Activated CD4-positive, alpha-beta T cell treated with anti-CD3 and anti-CD28 coated beads for 36 hours (primary cell): Measurements from ENCODE around the gene KRTAP5-3. TPM values are rescaled to one million over a fixed set of nuclear protein-coding genes. Genes with fewer than 3 reads are reported as not detected.
A peak's percentile ranks its signal among the peaks of the same experiment; 100 is the strongest.
"Not testable (repeated sequence)": the region's sequence is repeated elsewhere in the genome, so short reads cannot be mapped to it uniquely, and the experiment has no call there.

Experiments used
- ATAC-seq: fragments of 200-7000 bp; cut with Tn5 transposase; one replicate; pipeline ENCODE4 v1.10.0; 2021; ENCODE audit warnings: mild to moderate bottlenecking, moderate library complexity
- CTCF ChIA-PET: fragments of 350-600 bp; sonication (Branson Sonifier 250); formaldehyde crosslinking; loops from one replicate; lab custom pipeline; 2021; ENCODE audit warnings: antibody characterized with exemption; lab: Charles Lee
- POLR2A ChIA-PET: fragments of 350-600 bp; sonication (Branson Sonifier 250); formaldehyde crosslinking; loops from one replicate; lab custom pipeline; 2021; ENCODE audit warnings: antibody characterized with exemption, inconsistent platforms; lab: Charles Lee
- DNase-seq: peaks from one replicate; pipeline ENCODE4 v3.0.0-alpha.2; 2020
- H3K27ac Mint-ChIP-seq: one replicate; pipeline ENCODE4 v1.8.0; 2021; ENCODE audit warnings: mixed read lengths
- H3K27me3 Mint-ChIP-seq: one replicate; pipeline ENCODE4 v1.8.0; 2021; ENCODE audit warnings: mixed read lengths
- H3K36me3 Mint-ChIP-seq: one replicate; pipeline ENCODE4 v1.8.0; 2021; ENCODE audit warnings: low read depth, mixed read lengths
- H3K4me1 Mint-ChIP-seq: one replicate; pipeline ENCODE4 v1.8.0; 2021; ENCODE audit warnings: mixed read lengths
- H3K4me3 Mint-ChIP-seq: one replicate; pipeline ENCODE4 v1.8.0; 2021; ENCODE audit warnings: mild to moderate bottlenecking, moderate library complexity, mixed read lengths
- H3K9me3 Mint-ChIP-seq: one replicate; pipeline ENCODE4 v1.8.0; 2021; ENCODE audit warnings: low read depth, mixed read lengths
- intact Hi-C, 2 experiments: fragments of 100-400 bp; cut with DNase I in 1 of 2; cut with micrococcal nuclease in 1 of 2; formaldehyde crosslinking; loops; one replicate each; pipeline versions ENCODE4 v1.14.2 to v1.15.1; 2022 to 2024; cut with DNase I, micrococcal nuclease
- total RNA-seq, 2 experiments: library from RNA; stranded (reverse); gene quantifications; one replicate each; pipeline ENCODE4 v1.2.3, GENCODE V29; 2021

KRTAP5-3 gene
- total RNA-seq, 2 experiments from 2014 or later, result not detected

DNA sequence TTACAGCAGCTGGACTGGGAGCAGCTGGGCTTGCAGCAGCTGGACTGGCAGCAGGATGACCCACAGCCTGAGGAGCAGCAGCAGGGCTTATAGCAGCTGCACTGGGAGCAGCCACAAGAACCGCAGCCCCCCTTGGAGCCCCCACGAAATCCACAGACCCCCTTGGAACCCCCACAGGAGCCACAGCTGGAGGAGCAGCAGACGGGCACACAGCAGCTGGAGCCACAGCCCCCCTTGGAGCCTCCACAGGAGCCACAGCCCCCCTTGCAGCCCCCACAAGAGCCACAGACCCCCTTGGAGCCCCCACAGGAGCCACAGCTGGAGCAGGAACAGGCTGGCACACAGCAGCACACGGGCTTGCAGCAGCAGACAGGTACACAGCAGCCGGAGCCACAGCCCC, 362 bp downstream of the KRTAP5-3 start:
- H3K36me3 Mint-ChIP-seq, H3K9me3 Mint-ChIP-seq, ATAC-seq, H3K4me1 Mint-ChIP-seq, H3K27ac Mint-ChIP-seq, intact Hi-C loops, DNase-seq, H3K4me3 Mint-ChIP-seq: not testable (repeated sequence)
- CTCF ChIA-PET, result interaction anchor here (0.5 to 1.5 kb wide), 2 partner anchors 10 to 20 kb away, joined by 3 to 5 read pairs; no protein-coding TSS in a partner anchor
- POLR2A ChIA-PET, result interaction anchor here (0.6 kb wide), 1 partner anchor 10 kb away, joined by 3 read pairs; no protein-coding TSS in a partner anchor
- peaks cover 23% of the 10 kb centered on the region for H3K27me3 Mint-ChIP-seq

DNA sequence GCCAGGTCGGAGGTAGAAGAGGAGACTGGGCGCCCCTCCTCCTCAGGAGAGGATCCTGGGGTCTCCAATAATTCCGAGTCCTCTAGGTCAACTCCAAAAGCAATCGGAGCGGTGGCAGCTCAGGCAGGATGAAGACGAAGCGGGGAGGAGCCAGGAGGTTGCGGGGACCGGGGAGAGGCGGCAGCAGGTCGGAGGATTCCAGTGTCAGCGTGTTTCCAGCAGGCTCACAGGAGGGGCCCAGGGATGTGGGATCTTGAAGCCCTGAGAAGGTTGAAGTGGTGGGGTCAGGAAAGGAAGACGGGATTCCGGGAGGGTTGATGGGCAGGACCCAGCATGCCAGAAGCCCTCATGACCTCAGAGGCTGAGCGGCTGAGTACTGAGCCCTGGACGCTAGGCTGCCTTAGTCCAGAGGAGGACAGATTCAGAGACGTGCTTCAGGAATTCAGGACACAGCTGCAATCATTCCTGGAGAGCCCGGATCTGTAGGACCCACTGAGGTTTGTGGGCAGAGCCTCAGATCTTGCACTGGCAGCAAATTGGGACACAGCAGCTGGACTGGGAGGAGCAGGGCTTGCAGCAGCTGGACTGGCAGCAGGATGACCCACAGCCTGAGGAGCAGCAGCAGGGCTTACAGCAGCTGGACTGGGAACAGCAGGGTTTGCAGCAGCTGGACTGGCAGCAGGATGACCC, 962 bp downstream of the KRTAP5-3 start:
- ATAC-seq, intact Hi-C loops, DNase-seq, H3K9me3 Mint-ChIP-seq, H3K27ac Mint-ChIP-seq, H3K36me3 Mint-ChIP-seq, H3K4me1 Mint-ChIP-seq, POLR2A ChIA-PET, CTCF ChIA-PET, H3K4me3 Mint-ChIP-seq: not testable (repeated sequence)
- H3K27me3 Mint-ChIP-seq, result peaks cover 23% of the 10 kb centered on the region

- CTCF ChIA-PET, H3K4me1 Mint-ChIP-seq, H3K27ac Mint-ChIP-seq, H3K36me3 Mint-ChIP-seq, intact Hi-C loops, H3K9me3 Mint-ChIP-seq, H3K4me3 Mint-ChIP-seq: not testable (repeated sequence)
- ATAC-seq, result peak; percentile 84
- POLR2A ChIA-PET, result interaction anchor here (0.6 kb wide), 1 partner anchor 145 kb away, joined by 4 read pairs; no protein-coding TSS in a partner anchor
- peak; percentile 46 for DNase-seq
- peaks cover 28% of the 10 kb centered on the region for H3K27me3 Mint-ChIP-seq
Measured at GRCh38 chr11:1605923-1606322, 2.3 kb downstream of the KRTAP5-3 start.

DNA sequence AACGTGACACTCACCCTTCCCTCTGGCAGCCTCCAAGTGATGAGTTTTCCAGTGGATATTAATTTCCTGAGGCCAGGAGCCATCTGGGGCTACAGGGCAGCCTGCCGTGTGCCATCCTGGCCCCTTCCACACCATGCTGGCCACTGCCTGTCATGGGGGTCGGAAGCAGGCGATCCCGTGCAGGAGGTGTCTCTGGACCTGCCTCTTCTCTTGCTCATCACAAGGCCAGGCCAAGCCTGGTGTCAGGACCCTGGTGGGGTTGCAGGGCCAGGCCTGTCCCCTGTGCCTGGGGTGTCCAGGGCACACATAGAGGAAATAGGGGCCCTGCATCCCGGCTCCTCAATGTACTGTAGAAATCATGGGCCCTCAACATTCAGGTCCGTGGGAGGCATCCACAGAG, 3.6 kb downstream of the KRTAP5-3 start:
- peaks cover 29% of the 10 kb centered on the region for H3K27me3 Mint-ChIP-seq
- peaks cover 7% of the 10 kb centered on the region for H3K4me1 Mint-ChIP-seq
- intact Hi-C loops, result no loop called here
- no peak for ATAC-seq
- no peak overlapping the region for H3K27ac Mint-ChIP-seq
- DNase-seq, result no peak
- H3K36me3 Mint-ChIP-seq, result no peaks in the 10 kb centered on the region
- ChIA-PET POLR2A (no interaction called here), CTCF (no interaction called here)
- H3K4me3 Mint-ChIP-seq, result no peak overlapping the region
- no peaks in the 10 kb centered on the region for H3K9me3 Mint-ChIP-seq

- H3K36me3 Mint-ChIP-seq, result no peaks in the 10 kb centered on the region
- no peak for DNase-seq
- H3K4me3 Mint-ChIP-seq, result no peak overlapping the region
- H3K27me3 Mint-ChIP-seq, result peaks cover 32% of the 10 kb centered on the region
- intact Hi-C loops, result no loop called here
- H3K4me1 Mint-ChIP-seq, result peaks cover 7% of the 10 kb centered on the region
- no peak overlapping the region for H3K27ac Mint-ChIP-seq
- ChIA-PET CTCF (no interaction called here), POLR2A (no interaction called here)
- no peaks in the 10 kb centered on the region for H3K9me3 Mint-ChIP-seq
- ATAC-seq, result no peak
Measured at GRCh38 chr11:1604181-1604580, 4.1 kb downstream of the KRTAP5-3 start.

DNA sequence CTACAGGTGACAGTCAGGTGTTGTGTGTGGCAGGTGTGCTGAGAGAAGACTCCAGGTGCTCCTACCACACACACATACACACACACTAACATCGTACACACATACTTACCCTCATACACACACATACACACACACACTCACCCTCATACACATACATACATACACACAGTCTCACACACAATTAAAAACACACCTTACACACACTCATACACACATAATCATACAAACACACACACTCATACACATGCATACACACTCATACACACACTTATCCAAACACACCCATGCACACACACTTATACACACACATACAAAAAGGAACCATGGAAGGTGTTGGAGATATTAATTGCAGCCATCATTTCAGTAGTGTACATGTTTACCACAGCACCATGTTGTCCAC, 4.6 kb downstream of the KRTAP5-3 start:
- no peak for DNase-seq
- Mint-ChIP-seq H3K27ac (no peak overlapping the region), H3K27me3 (peaks cover 36% of the 10 kb centered on the region), H3K9me3 (no peaks in the 10 kb centered on the region), H3K36me3 (no peaks in the 10 kb centered on the region), H3K4me1 (peaks cover 7% of the 10 kb centered on the region), H3K4me3 (no peak overlapping the region)
- CTCF ChIA-PET, result no interaction called here
- ATAC-seq, result no peak
- intact Hi-C loops, result no loop called here
- POLR2A ChIA-PET, result no interaction called here

GRCh38 chr11:1601663-1602062, 6.6 kb downstream of the KRTAP5-3 start:
- H3K4me3 Mint-ChIP-seq, intact Hi-C loops, ATAC-seq, H3K4me1 Mint-ChIP-seq, POLR2A ChIA-PET, H3K9me3 Mint-ChIP-seq, H3K36me3 Mint-ChIP-seq, H3K27ac Mint-ChIP-seq, DNase-seq: not testable (repeated sequence)
- CTCF ChIA-PET, result interaction anchor here (0.6 to 1.0 kb wide), 3 partner anchors 24 to 183 kb away, joined by 3 read pairs; no protein-coding TSS in a partner anchor
- peaks cover 33% of the 10 kb centered on the region for H3K27me3 Mint-ChIP-seq

- POLR2A ChIA-PET, result no interaction called here
- H3K27ac Mint-ChIP-seq, result no peak overlapping the region
- H3K36me3 Mint-ChIP-seq, result no peaks in the 10 kb centered on the region
- no peak overlapping the region for H3K4me3 Mint-ChIP-seq
- intact Hi-C loops, result no loop called here
- H3K9me3 Mint-ChIP-seq, result no peaks in the 10 kb centered on the region
- CTCF ChIA-PET, result interaction anchor here (1.7 kb wide), 1 partner anchor 26 kb away, joined by 5 read pairs; no protein-coding TSS in a partner anchor
- no peak for ATAC-seq
- peaks cover 35% of the 10 kb centered on the region for H3K27me3 Mint-ChIP-seq
- no peak for DNase-seq
- H3K4me1 Mint-ChIP-seq, result peaks cover 1% of the 10 kb centered on the region
Measured at GRCh38 chr11:1600626-1601025, 7.6 kb downstream of the KRTAP5-3 start.

DNA sequence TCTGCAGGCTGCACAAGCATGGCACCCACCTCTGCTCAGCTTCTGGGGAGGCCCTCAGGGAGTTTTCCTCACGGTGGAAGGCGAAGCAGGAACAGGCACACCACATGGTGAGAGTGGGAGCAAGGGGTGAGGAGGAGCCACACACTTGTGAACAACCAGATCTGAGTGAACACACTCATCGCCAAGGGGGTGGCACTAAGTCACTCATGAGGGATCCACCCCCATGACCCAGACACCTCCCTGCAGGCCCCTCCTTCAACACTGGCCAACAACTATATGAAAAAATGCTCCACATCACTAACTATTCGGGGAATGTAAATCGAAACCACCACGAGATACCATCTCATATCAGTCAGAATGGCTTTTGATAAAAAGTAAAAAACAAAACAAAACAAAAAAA, 9.4 kb downstream of the KRTAP5-3 start:
- Mint-ChIP-seq H3K27me3 (peaks cover 39% of the 10 kb centered on the region), H3K36me3 (no peaks in the 10 kb centered on the region), H3K27ac (no peak overlapping the region), H3K4me1 (peaks cover 5% of the 10 kb centered on the region), H3K4me3 (no peak overlapping the region), H3K9me3 (no peaks in the 10 kb centered on the region)
- CTCF ChIA-PET, result interaction anchor here (0.5 to 1.8 kb wide), 5 partner anchors 24 to 201 kb away, joined by 3 to 7 read pairs (median 4); no protein-coding TSS in a partner anchor
- no peak for DNase-seq
- intact Hi-C loops, result no loop called here
- POLR2A ChIA-PET, result interaction anchor here (0.6 kb wide), 1 partner anchor 164 kb away, joined by 3 read pairs; no protein-coding TSS in a partner anchor
- peak; percentile 42 for ATAC-seq

GRCh38 chr11:1598406-1598805, 9.9 kb downstream of the KRTAP5-3 start:
- H3K27ac Mint-ChIP-seq, ATAC-seq, H3K4me3 Mint-ChIP-seq, POLR2A ChIA-PET, intact Hi-C loops, H3K9me3 Mint-ChIP-seq, H3K36me3 Mint-ChIP-seq, H3K4me1 Mint-ChIP-seq, DNase-seq: not testable (repeated sequence)
- CTCF ChIA-PET, result interaction anchor here (1.3 to 1.8 kb wide), 2 partner anchors 24 to 54 kb away, joined by 4 to 7 read pairs; no protein-coding TSS in a partner anchor
- H3K27me3 Mint-ChIP-seq, result peaks cover 37% of the 10 kb centered on the region

GRCh38 chr11:1597994-1598380, 10.3 kb downstream of the KRTAP5-3 start, which contains the start of gene KRTAP5-2:
TSS of gene KRTAP5-2 (minus strand) at chr11:1598294. CDS start at chr11:1598250, 44 bp downstream.
- Mint-ChIP-seq H3K4me3 (no peak within 1 kb of the TSS), H3K27me3 (peaks cover 34% of the 10 kb centered on the region), H3K9me3 (no peaks in the 10 kb centered on the region), H3K4me1 (peaks cover 5% of the 10 kb centered on the region), H3K36me3 (no peaks in the 10 kb centered on the region), H3K27ac (no peak within 1 kb of the TSS)
- POLR2A ChIA-PET, result no interaction called here
- CTCF ChIA-PET, result interaction anchor here (0.7 to 1.8 kb wide), 4 partner anchors 10 to 55 kb away, joined by 3 to 7 read pairs (median 4); no protein-coding TSS in a partner anchor
- intact Hi-C loops, result no loop called here
- DNase-seq, result no peak
- ATAC-seq, result no peak
